Astrocyte (in vitro differentiated cells and primary cell): ENCODE measurements around the gene INPP5A. TPM values are rescaled to one million over a fixed set of nuclear protein-coding genes. Genes with fewer than 3 reads are reported as not detected.

Source experiments
- DNase-seq: peaks from one replicate; pipeline ENCODE4 v3.0.0-alpha.2; 2010; ENCODE audit warnings: low read depth
- FAIRE-seq: peaks from 2 replicates; lab custom pipeline; 2011; peaks lifted over from hg19 to GRCh38; lab: Jason Lieb, UNC
- H2AFZ ChIP-seq: 2 replicates; pipeline ENCODE4 v1.6.0; 2012; ENCODE audit warnings: low read depth, low read length, inconsistent platforms
- H3K27ac ChIP-seq: 2 replicates; pipeline ENCODE4 v1.5.1; 2011; ENCODE audit warnings: low read depth, low read length, inconsistent platforms
- H3K27me3 ChIP-seq: 2 replicates; pipeline ENCODE4 v1.6.0; 2011; ENCODE audit warnings: low read length, inconsistent platforms; ENCODE audit not compliant: insufficient read depth
- H3K36me3 ChIP-seq: 2 replicates; pipeline ENCODE4 v1.5.1; 2011; ENCODE audit warnings: low read length, inconsistent platforms; ENCODE audit not compliant: insufficient read depth
- H3K4me1 ChIP-seq: 2 replicates; pipeline ENCODE4 v1.5.1; 2011; ENCODE audit warnings: low read length, inconsistent platforms; ENCODE audit not compliant: insufficient read depth
- H3K4me2 ChIP-seq: 2 replicates; pipeline ENCODE4 v1.6.0; 2012; ENCODE audit warnings: low read length, inconsistent platforms
- H3K4me3 ChIP-seq: 2 replicates; pipeline ENCODE4 v1.5.1; 2011; ENCODE audit warnings: low read depth, mild to moderate bottlenecking, low read length, inconsistent platforms; ENCODE audit not compliant: insufficient read depth
- H3K79me2 ChIP-seq: 2 replicates; pipeline ENCODE4 v1.6.0; 2012; ENCODE audit warnings: mild to moderate bottlenecking, low read length, inconsistent platforms; ENCODE audit not compliant: insufficient read depth
- H3K9ac ChIP-seq: 2 replicates; pipeline ENCODE4 v1.6.0; 2012; ENCODE audit warnings: mild to moderate bottlenecking, low read length, inconsistent platforms
- H3K9me3 ChIP-seq: 2 replicates; pipeline ENCODE4 v1.5.1; 2012; ENCODE audit warnings: low read depth, mild to moderate bottlenecking, low read length, inconsistent platforms; ENCODE audit not compliant: insufficient read depth
- H4K20me1 ChIP-seq: 2 replicates; pipeline ENCODE4 v1.6.0; 2012; ENCODE audit warnings: low read length, inconsistent platforms; ENCODE audit not compliant: insufficient read depth
- H3K27ac Mint-ChIP-seq: one replicate; pipeline ENCODE4 v1.8.0; 2021; ENCODE audit warnings: mild to moderate bottlenecking, mixed read lengths; ENCODE audit not compliant: unreplicated experiment
- H3K27me3 Mint-ChIP-seq: one replicate; pipeline ENCODE4 v1.8.0; 2021; ENCODE audit warnings: low read depth, mixed read lengths; ENCODE audit not compliant: unreplicated experiment
- H3K36me3 Mint-ChIP-seq: one replicate; pipeline ENCODE4 v1.8.0; 2021; ENCODE audit warnings: low read depth, mixed read lengths; ENCODE audit not compliant: unreplicated experiment
- H3K4me1 Mint-ChIP-seq: one replicate; pipeline ENCODE4 v1.8.0; 2021; ENCODE audit warnings: low read depth, mixed read lengths; ENCODE audit not compliant: unreplicated experiment
- H3K4me3 Mint-ChIP-seq: one replicate; pipeline ENCODE4 v1.8.0; 2021; ENCODE audit warnings: mild to moderate bottlenecking, moderate library complexity, mixed read lengths; ENCODE audit not compliant: unreplicated experiment
- H3K9me3 Mint-ChIP-seq: one replicate; pipeline ENCODE4 v1.8.0; 2021; ENCODE audit warnings: mild to moderate bottlenecking, mixed read lengths; ENCODE audit not compliant: unreplicated experiment
- EZH2 ChIP-seq: IDR thresholded peaks from 2 replicates; pipeline ENCODE4 v1.6.1; 2012; ENCODE audit warnings: mild to moderate bottlenecking, low read length, inconsistent platforms; ENCODE audit not compliant: insufficient read depth
- total RNA-seq: library from RNA; stranded (reverse); gene quantifications from 2 replicates; pipeline ENCODE4 v1.2.1, GENCODE V29; 2021
- TF ChIP-seq, protein P1 (sequence below): IDR thresholded peaks from 2 replicates; pipeline ENCODE4 v1.5.1; 2011; ENCODE audit warnings: low read depth, mild to moderate bottlenecking, inconsistent platforms, low read length, moderate library complexity; ENCODE audit not compliant: insufficient read depth

INPP5A gene
- total RNA-seq, 1 donor from 2014 or later = 39.1 TPM

DNA sequence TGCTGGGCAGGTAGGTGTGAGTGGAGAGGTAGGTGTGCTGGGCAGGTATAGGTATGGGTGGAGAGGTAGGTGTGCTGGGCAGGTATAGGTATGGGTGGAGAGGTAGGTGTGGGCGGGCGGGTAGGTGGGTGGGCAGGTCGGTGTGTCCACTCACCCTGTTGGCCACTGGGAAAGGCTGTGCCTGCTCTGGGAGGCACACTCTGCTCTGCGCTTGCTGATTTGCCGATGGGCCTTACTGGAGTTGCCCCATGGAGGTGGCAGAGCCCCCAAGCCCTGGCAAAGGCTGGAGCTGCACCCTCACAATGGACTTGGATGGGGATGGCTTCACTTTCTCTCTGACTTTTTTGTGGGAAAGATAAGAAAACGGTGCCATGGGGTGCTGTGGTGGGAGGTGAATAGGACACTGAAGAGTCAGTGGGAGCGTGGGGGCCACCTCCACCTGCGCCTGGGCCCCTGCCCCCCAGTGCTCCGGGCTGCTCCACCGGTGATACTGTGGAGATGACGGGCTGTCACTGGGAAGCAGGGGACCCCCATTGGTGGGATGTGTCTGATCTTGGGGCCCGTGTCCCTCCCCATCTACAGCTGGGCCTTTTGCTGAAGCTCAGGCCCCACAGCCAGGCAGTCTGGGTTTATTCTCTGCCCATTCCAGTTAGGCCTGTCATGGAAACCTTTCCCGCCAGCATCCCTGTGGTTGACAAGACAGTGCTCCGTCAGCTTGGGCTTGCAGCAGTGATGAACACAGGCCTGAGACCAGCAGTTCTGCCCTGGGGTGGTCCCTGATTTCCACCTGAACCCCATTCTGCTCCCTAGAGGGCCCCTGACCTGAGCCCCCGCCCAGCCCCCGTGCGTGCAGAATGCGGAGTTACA is 173.4 kb downstream of the INPP5A start:
- no peaks in the 10 kb centered on the region for H3K79me2 ChIP-seq
- peaks cover 41% of the 10 kb centered on the region for H4K20me1 ChIP-seq
- Mint-ChIP-seq H3K4me3 (no peak overlapping the region), H3K27me3 (no peaks in the 10 kb centered on the region), H3K9me3 (peaks cover 14% of the 10 kb centered on the region), H3K4me1 (no peaks in the 10 kb centered on the region), H3K36me3 (peaks cover 18% of the 10 kb centered on the region), H3K27ac (no peak overlapping the region)
- FAIRE-seq = no peak
- H3K4me1 ChIP-seq = peaks cover 9% of the 10 kb centered on the region
- peaks cover 6% of the 10 kb centered on the region for H3K9me3 ChIP-seq
- no peak overlapping the region for H2AFZ ChIP-seq
- no peak overlapping the region for H3K4me2 ChIP-seq
- H3K27me3 ChIP-seq = no peaks in the 10 kb centered on the region
- H3K27ac ChIP-seq = no peak overlapping the region
- H3K9ac ChIP-seq = no peak overlapping the region
- TF ChIP-seq EZH2 = no peak
- TF ChIP-seq, protein P1, sequence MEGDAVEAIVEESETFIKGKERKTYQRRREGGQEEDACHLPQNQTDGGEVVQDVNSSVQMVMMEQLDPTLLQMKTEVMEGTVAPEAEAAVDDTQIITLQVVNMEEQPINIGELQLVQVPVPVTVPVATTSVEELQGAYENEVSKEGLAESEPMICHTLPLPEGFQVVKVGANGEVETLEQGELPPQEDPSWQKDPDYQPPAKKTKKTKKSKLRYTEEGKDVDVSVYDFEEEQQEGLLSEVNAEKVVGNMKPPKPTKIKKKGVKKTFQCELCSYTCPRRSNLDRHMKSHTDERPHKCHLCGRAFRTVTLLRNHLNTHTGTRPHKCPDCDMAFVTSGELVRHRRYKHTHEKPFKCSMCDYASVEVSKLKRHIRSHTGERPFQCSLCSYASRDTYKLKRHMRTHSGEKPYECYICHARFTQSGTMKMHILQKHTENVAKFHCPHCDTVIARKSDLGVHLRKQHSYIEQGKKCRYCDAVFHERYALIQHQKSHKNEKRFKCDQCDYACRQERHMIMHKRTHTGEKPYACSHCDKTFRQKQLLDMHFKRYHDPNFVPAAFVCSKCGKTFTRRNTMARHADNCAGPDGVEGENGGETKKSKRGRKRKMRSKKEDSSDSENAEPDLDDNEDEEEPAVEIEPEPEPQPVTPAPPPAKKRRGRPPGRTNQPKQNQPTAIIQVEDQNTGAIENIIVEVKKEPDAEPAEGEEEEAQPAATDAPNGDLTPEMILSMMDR = no peak
- H3K4me3 ChIP-seq = no peak overlapping the region
- H3K36me3 ChIP-seq = no peaks in the 10 kb centered on the region
- DNase-seq = no peak

DNA sequence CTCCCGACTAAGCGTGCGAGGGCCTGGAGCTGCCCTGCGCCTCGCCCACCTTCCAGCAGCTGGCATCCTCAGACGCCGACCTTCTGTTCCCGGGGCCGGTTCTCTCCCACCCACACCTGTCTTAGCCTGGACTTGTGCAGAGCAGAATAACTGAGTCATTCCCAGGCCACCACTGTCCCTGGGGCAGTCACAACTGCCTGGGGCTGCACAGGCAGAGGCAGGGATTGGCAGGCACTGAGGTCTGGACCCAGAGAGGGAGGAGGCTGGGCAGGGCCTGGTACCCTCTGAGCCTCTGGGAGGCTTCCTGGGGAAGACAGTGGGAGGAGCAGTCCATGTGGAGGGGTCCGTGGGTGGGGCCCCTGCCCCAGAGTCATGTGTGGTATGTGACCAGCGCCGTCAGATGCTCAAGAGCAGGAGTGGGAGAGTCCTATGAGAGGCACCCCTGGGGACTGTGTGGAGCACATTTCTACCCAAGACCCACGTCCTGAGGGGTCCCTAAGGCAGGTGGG is 174.1 kb downstream of the INPP5A start:
- Histone ChIP-seq H2AFZ (no peak overlapping the region), H3K27ac (no peak overlapping the region), H3K9me3 (peaks cover 2% of the 10 kb centered on the region), H3K4me2 (no peak overlapping the region), H3K4me3 (no peak overlapping the region), H3K9ac (no peak overlapping the region), H3K79me2 (no peaks in the 10 kb centered on the region), H3K36me3 (no peaks in the 10 kb centered on the region), H3K27me3 (no peaks in the 10 kb centered on the region), H4K20me1 (peaks cover 41% of the 10 kb centered on the region), H3K4me1 (peaks cover 9% of the 10 kb centered on the region)
- FAIRE-seq (no peak), DNase-seq (no peak)
- Mint-ChIP-seq H3K4me3 (no peak overlapping the region), H3K36me3 (peaks cover 16% of the 10 kb centered on the region), H3K9me3 (peaks cover 8% of the 10 kb centered on the region), H3K4me1 (no peaks in the 10 kb centered on the region), H3K27me3 (peaks cover 5% of the 10 kb centered on the region), H3K27ac (no peak overlapping the region)
- TF ChIP-seq, protein P1 = no peak
- no peak for TF ChIP-seq EZH2

DNA sequence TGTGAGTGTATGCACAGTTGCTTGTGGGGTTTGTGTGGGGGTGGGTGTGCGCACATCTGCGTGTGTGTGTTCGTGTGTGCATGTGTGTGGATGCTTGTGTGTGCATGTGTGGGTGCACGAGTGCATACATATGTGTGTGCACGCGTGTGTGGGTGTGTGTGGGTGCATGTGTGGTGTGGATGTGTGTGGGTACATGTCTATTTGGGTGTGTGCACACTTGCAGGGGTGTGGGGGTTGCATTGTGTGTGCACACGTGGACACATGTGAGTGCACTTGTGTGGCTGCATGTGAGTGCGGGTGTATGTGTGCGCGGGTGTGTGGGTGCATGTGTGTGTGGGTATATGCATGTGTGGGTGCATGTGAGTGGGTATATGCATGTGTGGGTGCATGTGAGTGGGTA is 174.7 kb downstream of the INPP5A start:
- H2AFZ ChIP-seq = no peak overlapping the region
- H3K36me3 ChIP-seq = no peaks in the 10 kb centered on the region
- H4K20me1 ChIP-seq = peaks cover 41% of the 10 kb centered on the region
- FAIRE-seq = no peak
- peaks cover 6% of the 10 kb centered on the region for H3K9me3 Mint-ChIP-seq
- no peaks in the 10 kb centered on the region for H3K4me1 Mint-ChIP-seq
- H3K9me3 ChIP-seq = no peaks in the 10 kb centered on the region
- peaks cover 12% of the 10 kb centered on the region for H3K36me3 Mint-ChIP-seq
- H3K27me3 ChIP-seq = no peaks in the 10 kb centered on the region
- no peak overlapping the region for H3K27ac Mint-ChIP-seq
- no peak overlapping the region for H3K4me2 ChIP-seq
- H3K27ac ChIP-seq = no peak overlapping the region
- no peak for TF ChIP-seq EZH2
- TF ChIP-seq, protein P1 = no peak
- peaks cover 6% of the 10 kb centered on the region for H3K27me3 Mint-ChIP-seq
- no peak overlapping the region for H3K9ac ChIP-seq
- DNase-seq = no peak
- H3K4me3 Mint-ChIP-seq = no peak overlapping the region
- H3K79me2 ChIP-seq = no peaks in the 10 kb centered on the region
- peaks cover 9% of the 10 kb centered on the region for H3K4me1 ChIP-seq
- no peak overlapping the region for H3K4me3 ChIP-seq
